ENCODE measurements around the gene HDAC4.

DNA sequence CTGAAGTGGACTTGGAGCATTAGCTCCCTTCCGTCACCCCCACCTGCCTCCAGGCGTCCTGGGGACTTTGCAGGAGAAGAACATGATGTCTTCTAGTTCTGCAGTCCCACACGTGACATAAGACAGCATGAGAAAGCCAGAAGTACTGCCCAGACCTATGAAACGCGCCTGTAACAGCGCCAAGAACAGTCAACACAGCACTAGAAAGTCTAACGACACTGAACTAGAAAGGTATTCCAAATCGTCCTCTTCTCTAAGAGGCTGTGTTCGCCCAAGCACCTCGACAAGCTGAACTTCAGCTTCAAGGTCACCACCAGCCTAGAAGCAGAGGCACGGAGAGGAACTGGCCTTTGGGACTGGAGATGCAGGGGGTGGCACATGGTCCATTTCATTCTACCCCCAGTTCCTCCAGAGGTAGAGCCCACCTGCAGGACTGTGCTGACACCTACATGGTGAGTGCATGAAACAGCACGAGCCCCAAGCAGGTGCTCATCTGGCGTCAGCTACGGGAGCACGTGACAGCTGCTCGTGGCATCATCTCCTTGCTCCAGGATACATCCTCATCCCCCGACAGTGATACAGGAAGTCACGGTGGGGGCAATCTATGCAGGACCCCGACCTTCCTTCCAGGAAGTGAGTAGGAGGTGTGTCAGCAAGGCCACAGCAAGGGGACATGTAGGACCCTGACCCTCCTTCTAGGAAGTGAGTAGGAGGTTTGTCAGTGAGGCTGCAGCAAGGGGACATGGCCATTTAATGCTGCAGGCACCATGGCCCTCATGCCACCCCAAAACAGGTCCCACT, 3.7 kb downstream of the HDAC4 start:
- TF ChIP-seq SMC3 (IDR thresholded peaks at IDR 0.05; ENCODE audit: low read depth, low read length) (no peak), RCOR1 (IDR thresholded peaks at IDR 0.05; ENCODE audit: insufficient replicate concordance, low read length) (no peak), NFE2L2 (IDR thresholded peaks at IDR 0.05; ENCODE audit: low read depth, low read length) (no peak)

Data from IMR-90 (cell line).